ENCODE measurements around the gene CEP295NL.
A peak's percentile ranks its signal among the peaks of the same experiment; 100 is the strongest.
"Not testable (repeated sequence)": the region's sequence is repeated elsewhere in the genome, so short reads cannot be mapped to it uniquely, and the experiment has no call there.

Gene CEP295NL

GRCh38 chr17:78929908-78930775 is 27.1 kb upstream of the CEP295NL start:
- DNase-seq (ENCODE audit: low read depth in 2 of 2), result no peak

- no peak for DNase-seq (ENCODE audit: low read depth in 2 of 2)
Measured at GRCh38 chr17:78925662-78926555, 22.9 kb upstream of the CEP295NL start.

GRCh38 chr17:78925234-78925633 is 22.2 kb upstream of the CEP295NL start, which contains the start of gene TIMP2:
TIMP2 (minus strand) TSS chr17:78925387; CDS start chr17:78925088, 299 bp downstream.
- peak; percentile 26 to 27 for DNase-seq (ENCODE audit: low read depth in 2 of 2)

- DNase-seq (ENCODE audit: low read depth in 2 of 2), result no peak
Measured at GRCh38 chr17:78924481-78925151, 21.6 kb upstream of the CEP295NL start.

- DNase-seq (ENCODE audit: low read depth in 2 of 2), result peak; percentile 19 to 26
Measured at GRCh38 chr17:78923660-78924453, 20.9 kb upstream of the CEP295NL start.

GRCh38 chr17:78922816-78923498 is 20.0 kb upstream of the CEP295NL start:
- no peak for DNase-seq (ENCODE audit: low read depth in 2 of 2)

- no peak for DNase-seq (ENCODE audit: low read depth in 2 of 2)
Measured at GRCh38 chr17:78921437-78921971, 18.5 kb upstream of the CEP295NL start.

GRCh38 chr17:78920528-78920927 is 17.5 kb upstream of the CEP295NL start:
- no peak for DNase-seq (ENCODE audit: low read depth in 2 of 2)

GRCh38 chr17:78919861-78920450 is 17.0 kb upstream of the CEP295NL start:
- no peak for DNase-seq (ENCODE audit: low read depth in 2 of 2)

- no peak for DNase-seq (ENCODE audit: low read depth in 2 of 2)
Measured at GRCh38 chr17:78918979-78919378, 16.0 kb upstream of the CEP295NL start.

- no peak for DNase-seq (ENCODE audit: low read depth in 2 of 2)
Measured at GRCh38 chr17:78917451-78918275, 14.7 kb upstream of the CEP295NL start.

- DNase-seq (ENCODE audit: low read depth in 2 of 2), result no peak
Measured at GRCh38 chr17:78915872-78916632, 13.1 kb upstream of the CEP295NL start.

- no peak for DNase-seq (ENCODE audit: low read depth in 2 of 2)
Measured at GRCh38 chr17:78913115-78913514, 10.1 kb upstream of the CEP295NL start.

GRCh38 chr17:78912082-78912481 is 9.1 kb upstream of the CEP295NL start:
- DNase-seq (ENCODE audit: low read depth in 2 of 2), result no peak

- not testable (repeated sequence) for DNase-seq (ENCODE audit: low read depth in 2 of 2)
Measured at GRCh38 chr17:78911543-78911942, 8.5 kb upstream of the CEP295NL start.

- no peak for DNase-seq (ENCODE audit: low read depth in 2 of 2)
Measured at GRCh38 chr17:78910497-78911284, 7.7 kb upstream of the CEP295NL start.

- DNase-seq (ENCODE audit: low read depth in 2 of 2), result no peak
Measured at GRCh38 chr17:78908426-78908825, 5.4 kb upstream of the CEP295NL start.
